ENCODE results near the gene IL6.

- TF ChIP-seq TAF1 (IDR thresholded peaks at IDR 0.05; ENCODE audit: borderline replicate concordance, low read depth, low read length) (no peak), POLR2A (IDR thresholded peaks at IDR 0.05; ENCODE audit: low read depth, low read length) (no peak)
Measured at GRCh38 chr7:22694597-22695207, 32.3 kb upstream of the IL6 start.
